GM12878 (cell line): ENCODE results near the gene SUPT3H. TPM values are rescaled to one million over a fixed set of nuclear protein-coding genes. Genes with fewer than 3 reads are reported as not detected.

ENCODE experiments used
- ATAC-seq: fragments of 200-7000 bp; cut with Tn5 transposase; 3 replicates; pipeline ENCODE4 v1.9.1; 2020; ENCODE audit warnings: mild to moderate bottlenecking, moderate library complexity
- BruUV-seq: library from RNA; stranded (reverse); fragments of 400-500 nt; replicated peaks from 2 replicates; lab custom pipeline; 2021; lab: Mats Ljungman, UMichigan
- CTCF ChIA-PET: fragments of 300-600 bp; sonication (Branson Sonifier 250); formaldehyde crosslinking; extraction: SDS; loops from one replicate; lab custom pipeline; 2021; ENCODE audit warnings: inconsistent platforms; lab: Yijun Ruan, JAX
- POLR2A ChIA-PET: fragments of 350-600 bp; formaldehyde crosslinking; extraction: SDS; loops from one replicate; lab custom pipeline; 2021; ENCODE audit warnings: inconsistent platforms; lab: Charles Lee
- RAD21 ChIA-PET: fragments of 300-600 bp; sonication (Branson Sonifier 250); formaldehyde crosslinking; loops from one replicate; lab custom pipeline; 2023; ENCODE audit warnings: antibody characterized with exemption; ENCODE audit not compliant: unreplicated experiment; lab: Charles Lee
- SMC1A ChIA-PET: fragments of 300-600 bp; sonication (Branson Sonifier 250); formaldehyde crosslinking; loops from one replicate; lab custom pipeline; 2023; ENCODE audit not compliant: unreplicated experiment, uncharacterized antibody; lab: Charles Lee
- DNase-seq: peaks from one replicate; pipeline ENCODE4 v3.0.0-alpha.2; 2011; ENCODE audit warnings: low read depth, low spot score
- FAIRE-seq: peaks from 3 replicates; lab custom pipeline; 2011; peaks lifted over from hg19 to GRCh38; lab: Jason Lieb, UNC
- H2AFZ ChIP-seq: 2 replicates; pipeline ENCODE4 v1.6.0; 2011; ENCODE audit warnings: low read depth, low read length, control low read depth; ENCODE audit not compliant: control insufficient read depth
- H3K27ac ChIP-seq: 2 replicates; pipeline ENCODE4 v1.5.1; 2011; ENCODE audit warnings: control low read depth; ENCODE audit not compliant: control insufficient read depth, insufficient read depth
- H3K27me3 ChIP-seq, 2 experiments: replicated peaks in 1 of 2; 2 replicates each; pipeline versions ENCODE4 v1.6.0 to v1.6.1; 2011; ENCODE audit warnings: low read length in 1 of 2; ENCODE audit not compliant: control insufficient read depth in 2 of 2, insufficient read depth in 2 of 2
- H3K36me3 ChIP-seq, 2 experiments: 2 replicates each; pipeline ENCODE4 v1.5.1; 2011; ENCODE audit warnings: low read length in 1 of 2; ENCODE audit not compliant: control insufficient read depth in 2 of 2, insufficient read depth in 2 of 2
- H3K4me1 ChIP-seq: 2 replicates; pipeline ENCODE4 v1.6.1; 2011; ENCODE audit warnings: mild to moderate bottlenecking, low read length, moderate library complexity, mixed read lengths; ENCODE audit not compliant: control insufficient read depth, insufficient read depth
- H3K4me2 ChIP-seq: 2 replicates; pipeline ENCODE4 v1.6.0; 2011; ENCODE audit warnings: control low read depth; ENCODE audit not compliant: control insufficient read depth, insufficient read depth
- H3K4me3 ChIP-seq: fragments of 200-600 bp; sonication (generic); 2 replicates; pipeline ENCODE4 v1.5.1; 2016
- H3K79me2 ChIP-seq: 2 replicates; pipeline ENCODE4 v1.6.0; 2011; ENCODE audit warnings: low read length; ENCODE audit not compliant: control insufficient read depth, insufficient read depth
- H3K9ac ChIP-seq: 2 replicates; pipeline ENCODE4 v1.8.0; 2011; ENCODE audit warnings: low read length, control low read depth, mixed read lengths; ENCODE audit not compliant: control insufficient read depth, insufficient read depth
- H3K9me3 ChIP-seq: replicated peaks from 3 replicates; pipeline ENCODE4 v1.5.1; 2011; ENCODE audit warnings: mild to moderate bottlenecking, low read length; ENCODE audit not compliant: control insufficient read depth, insufficient read depth
- H4K20me1 ChIP-seq: 2 replicates; pipeline ENCODE4 v1.6.0; 2011; ENCODE audit not compliant: control insufficient read depth, insufficient read depth
- ATF7 ChIP-seq: fragments of 450-650 bp; IDR thresholded peaks from 2 replicates; pipeline ENCODE4 v1.6.1; 2016; ENCODE audit warnings: low read depth, mild to moderate bottlenecking
- CBFB ChIP-seq: IDR thresholded peaks from 2 replicates; pipeline ENCODE4 v1.6.1; 2016; ENCODE audit warnings: antibody characterized with exemption, low read depth
- CBX3 ChIP-seq: fragments of 200-600 bp; sonication (generic); IDR thresholded peaks from 2 replicates; pipeline ENCODE4 v1.6.1; 2016; ENCODE audit warnings: low read depth, borderline replicate concordance
- CEBPB ChIP-seq, 2 experiments: fragments of 150-350 bp in 1 of 2; IDR thresholded peaks; 2 replicates each; pipeline ENCODE4 v1.6.1; 2012 to 2014; ENCODE audit warnings: low read depth in 2 of 2, low read length in 2 of 2, borderline replicate concordance in 1 of 2, inconsistent platforms in 1 of 2
- CHD2 ChIP-seq: IDR thresholded peaks from 2 replicates; pipeline ENCODE4 v1.6.1; 2011; ENCODE audit warnings: low read depth, low read length, improper control_type of control experiment, borderline replicate concordance
- CREB1 ChIP-seq: IDR thresholded peaks from 2 replicates; pipeline ENCODE4 v1.6.1; 2012; ENCODE audit warnings: low read depth, mild to moderate bottlenecking, inconsistent platforms
- JUND ChIP-seq: IDR thresholded peaks from 2 replicates; pipeline ENCODE4 v1.6.1; 2012; ENCODE audit warnings: low read depth, mild to moderate bottlenecking, low read length, improper control_type of control experiment, moderate library complexity
- KAT2A ChIP-seq: conservative IDR thresholded peaks from 2 replicates; pipeline ENCODE4 v1.6.1; 2011; ENCODE audit warnings: low read depth, low read length; ENCODE audit not compliant: control insufficient read depth
- MEF2A ChIP-seq: IDR thresholded peaks from 2 replicates; pipeline ENCODE4 v1.6.1; 2011; ENCODE audit warnings: low read depth, mild to moderate bottlenecking, low read length, moderate library complexity; ENCODE audit not compliant: insufficient read depth
- POLR2AphosphoS5 ChIP-seq: IDR thresholded peaks from 2 replicates; pipeline ENCODE4 v1.6.1; 2011; ENCODE audit warnings: mild to moderate bottlenecking, low read length, inconsistent platforms
- SMARCA5 ChIP-seq: fragments of 450-650 bp; IDR thresholded peaks from 2 replicates; pipeline ENCODE4 v1.6.1; 2017; ENCODE audit warnings: mild to moderate bottlenecking
- SP1 ChIP-seq: IDR thresholded peaks from one replicate; pipeline ENCODE4 v1.6.1; 2011; ENCODE audit warnings: low read depth, low read length
- ZZZ3 ChIP-seq: IDR thresholded peaks from 2 replicates; pipeline ENCODE4 v1.6.1; 2011; ENCODE audit warnings: low read depth; ENCODE audit not compliant: control insufficient read depth, insufficient read length
- WGBS: methylation state at CpG from one replicate; pipeline ENCODE4 v1.1.6; 2016; ENCODE audit warnings: low lambda C conversion rate; ENCODE audit not compliant: insufficient replicate concordance, insufficient coverage; ENCODE audit errors: missing lambda C conversion rate; 5-methylcytosine and 5-hydroxymethylcytosine counted together
- in situ Hi-C: fragments of 300-500 bp; cut with MboI; formaldehyde crosslinking; loops from 9 replicates; pipeline ENCODE4 v1.14.3; 2018; ENCODE audit warnings: mixed read lengths
- intact Hi-C: fragments of 100-400 bp; cut with micrococcal nuclease; formaldehyde crosslinking; loops from one replicate; pipeline ENCODE4 v1.14.2; 2022; ENCODE audit not compliant: unreplicated experiment
- polyA plus RNA-seq, 11 experiments: library from polyadenylated mRNA; depleted of rRNA in 4 of 11; unstranded in 6 of 11; stranded (reverse) in 5 of 11; fragments of >200 nt; fragmentation: Nextera tagmentation in 4 of 11; fragmentation: Illumina TruSeq in 1 of 11; extraction: Ambion mirVana in 4 of 11; extraction: Trizol in 1 of 11; gene quantifications; 1 replicate in 1 of 11; 2 replicates in 10 of 11; pipeline versions ENCODE4 v1.2.1 to v1.2.3, GENCODE V29; 2011 to 2016; ENCODE audit warnings: inconsistent platforms in 2 of 11, missing spikeins in 2 of 11, low read depth in 1 of 11
- total RNA-seq, 4 experiments: library from RNA; depleted of rRNA in 3 of 4; stranded (reverse); fragments of >200 nt in 3 of 4; fragmentation: Illumina TruSeq in 1 of 4; extraction: Trizol in 1 of 4; gene quantifications; 2 replicates each; pipeline versions ENCODE4 v1.2.1 to v1.2.3, GENCODE V29; 2013 to 2021
- TF ChIP-seq, protein P1 (sequence below): fragments of 450-650 bp; IDR thresholded peaks from 2 replicates; pipeline ENCODE4 v1.6.1; 2016; ENCODE audit warnings: mild to moderate bottlenecking, moderate library complexity, borderline replicate concordance
- TF ChIP-seq, protein P2 (sequence below), 3 experiments: IDR thresholded peaks in 2 of 3; conservative IDR thresholded peaks in 1 of 3; 2 replicates each; pipeline ENCODE4 v1.5.1; 2011; ENCODE audit warnings: low read depth in 3 of 3, low read length in 3 of 3, mild to moderate bottlenecking in 3 of 3, control low read depth in 2 of 3, moderate library complexity in 2 of 3, inconsistent platforms in 1 of 3, mixed read lengths in 1 of 3; ENCODE audit not compliant: control insufficient read depth in 2 of 3, insufficient read depth in 1 of 3; ENCODE audit errors: extremely low read depth in 1 of 3
- TF ChIP-seq, protein P3 (sequence below): fragments of 450-650 bp; IDR thresholded peaks from 2 replicates; pipeline ENCODE4 v1.6.1; 2017; ENCODE audit warnings: low read depth, mild to moderate bottlenecking, moderate library complexity

Gene SUPT3H
- total and polyA plus RNA-seq, 10 of the 15 experiments (the other 5 are each of a cell fraction or from before 2014, with no cell fraction given) = 0.51 to 3.7 (median 2.0) TPM

DNA sequence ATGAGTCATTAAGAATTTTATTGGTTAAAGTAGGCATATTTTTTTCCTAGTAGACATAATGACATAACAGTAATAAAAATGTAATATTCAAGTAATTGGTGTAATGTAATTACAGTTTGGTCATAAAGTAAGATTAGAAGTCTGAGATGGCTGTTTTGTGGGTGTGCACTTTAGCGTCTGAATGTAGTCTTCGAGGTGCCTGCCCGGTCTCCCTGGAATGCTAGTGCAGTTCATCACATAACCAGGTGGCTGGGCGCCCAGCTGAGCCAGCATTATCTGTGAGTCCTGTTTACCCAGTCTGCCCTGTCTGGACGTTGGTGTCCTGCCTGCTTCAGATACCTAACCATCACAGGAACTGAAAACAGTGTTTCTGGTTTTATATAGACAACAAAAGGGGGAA is 571.1 kb downstream of the SUPT3H start (continued):
- no peak for TF ChIP-seq CEBPB (IDR thresholded peaks at IDR 0.05; ENCODE audit: borderline replicate concordance in 1 of 2, low read depth in 2 of 2, low read length in 2 of 2)

DNA sequence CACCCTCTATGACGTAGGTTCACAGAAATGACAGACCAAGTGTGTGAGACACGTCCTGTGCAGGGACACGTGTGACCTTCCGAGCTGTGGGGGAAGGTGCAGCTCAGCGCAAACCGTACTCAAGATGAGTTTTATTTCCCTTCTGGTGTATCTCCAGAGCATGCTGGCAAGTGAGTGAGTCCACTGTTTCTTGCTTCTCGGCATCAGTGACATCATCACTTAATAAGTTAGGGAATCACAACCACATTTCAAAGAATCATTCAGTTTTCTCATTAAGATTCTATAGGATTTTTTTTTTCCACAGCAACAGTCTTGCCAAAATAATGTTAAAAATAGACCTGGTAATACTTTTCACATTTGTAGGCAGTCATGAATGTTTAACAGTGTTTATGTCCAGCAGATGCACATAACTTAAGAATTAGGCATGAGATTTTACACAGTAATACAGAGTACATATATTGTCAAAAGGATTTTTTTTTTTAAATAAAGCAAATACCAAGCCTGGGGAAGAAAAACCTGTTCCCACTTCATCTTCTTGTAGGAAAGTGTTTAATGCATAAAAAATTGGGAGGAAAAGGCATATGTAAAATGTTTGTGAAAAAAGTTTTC is 572.4 kb downstream of the SUPT3H start:
- ChIA-PET POLR2A (no interaction called here), SMC1A (interaction anchor here (1.1 kb wide), 1 partner anchor 62 kb away, joined by 3 read pairs; no protein-coding TSS in a partner anchor)
- no peaks in the 10 kb centered on the region for H3K4me1 ChIP-seq
- TF ChIP-seq POLR2AphosphoS5 (no peak), JUND (no peak), CBFB (no peak), ATF7 (no peak), ZZZ3 (no peak), SMARCA5 (no peak), CHD2 (no peak), CBX3 (no peak), MEF2A (no peak), CREB1 (no peak), SP1 (no peak), KAT2A (no peak)
- TF ChIP-seq, protein P1, sequence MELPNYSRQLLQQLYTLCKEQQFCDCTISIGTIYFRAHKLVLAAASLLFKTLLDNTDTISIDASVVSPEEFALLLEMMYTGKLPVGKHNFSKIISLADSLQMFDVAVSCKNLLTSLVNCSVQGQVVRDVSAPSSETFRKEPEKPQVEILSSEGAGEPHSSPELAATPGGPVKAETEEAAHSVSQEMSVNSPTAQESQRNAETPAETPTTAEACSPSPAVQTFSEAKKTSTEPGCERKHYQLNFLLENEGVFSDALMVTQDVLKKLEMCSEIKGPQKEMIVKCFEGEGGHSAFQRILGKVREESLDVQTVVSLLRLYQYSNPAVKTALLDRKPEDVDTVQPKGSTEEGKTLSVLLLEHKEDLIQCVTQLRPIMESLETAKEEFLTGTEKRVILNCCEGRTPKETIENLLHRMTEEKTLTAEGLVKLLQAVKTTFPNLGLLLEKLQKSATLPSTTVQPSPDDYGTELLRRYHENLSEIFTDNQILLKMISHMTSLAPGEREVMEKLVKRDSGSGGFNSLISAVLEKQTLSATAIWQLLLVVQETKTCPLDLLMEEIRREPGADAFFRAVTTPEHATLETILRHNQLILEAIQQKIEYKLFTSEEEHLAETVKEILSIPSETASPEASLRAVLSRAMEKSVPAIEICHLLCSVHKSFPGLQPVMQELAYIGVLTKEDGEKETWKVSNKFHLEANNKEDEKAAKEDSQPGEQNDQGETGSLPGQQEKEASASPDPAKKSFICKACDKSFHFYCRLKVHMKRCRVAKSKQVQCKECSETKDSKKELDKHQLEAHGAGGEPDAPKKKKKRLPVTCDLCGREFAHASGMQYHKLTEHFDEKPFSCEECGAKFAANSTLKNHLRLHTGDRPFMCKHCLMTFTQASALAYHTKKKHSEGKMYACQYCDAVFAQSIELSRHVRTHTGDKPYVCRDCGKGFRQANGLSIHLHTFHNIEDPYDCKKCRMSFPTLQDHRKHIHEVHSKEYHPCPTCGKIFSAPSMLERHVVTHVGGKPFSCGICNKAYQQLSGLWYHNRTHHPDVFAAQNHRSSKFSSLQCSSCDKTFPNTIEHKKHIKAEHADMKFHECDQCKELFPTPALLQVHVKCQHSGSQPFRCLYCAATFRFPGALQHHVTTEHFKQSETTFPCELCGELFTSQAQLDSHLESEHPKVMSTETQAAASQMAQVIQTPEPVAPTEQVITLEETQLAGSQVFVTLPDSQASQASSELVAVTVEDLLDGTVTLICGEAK = no peak
- TF ChIP-seq, protein P2, sequence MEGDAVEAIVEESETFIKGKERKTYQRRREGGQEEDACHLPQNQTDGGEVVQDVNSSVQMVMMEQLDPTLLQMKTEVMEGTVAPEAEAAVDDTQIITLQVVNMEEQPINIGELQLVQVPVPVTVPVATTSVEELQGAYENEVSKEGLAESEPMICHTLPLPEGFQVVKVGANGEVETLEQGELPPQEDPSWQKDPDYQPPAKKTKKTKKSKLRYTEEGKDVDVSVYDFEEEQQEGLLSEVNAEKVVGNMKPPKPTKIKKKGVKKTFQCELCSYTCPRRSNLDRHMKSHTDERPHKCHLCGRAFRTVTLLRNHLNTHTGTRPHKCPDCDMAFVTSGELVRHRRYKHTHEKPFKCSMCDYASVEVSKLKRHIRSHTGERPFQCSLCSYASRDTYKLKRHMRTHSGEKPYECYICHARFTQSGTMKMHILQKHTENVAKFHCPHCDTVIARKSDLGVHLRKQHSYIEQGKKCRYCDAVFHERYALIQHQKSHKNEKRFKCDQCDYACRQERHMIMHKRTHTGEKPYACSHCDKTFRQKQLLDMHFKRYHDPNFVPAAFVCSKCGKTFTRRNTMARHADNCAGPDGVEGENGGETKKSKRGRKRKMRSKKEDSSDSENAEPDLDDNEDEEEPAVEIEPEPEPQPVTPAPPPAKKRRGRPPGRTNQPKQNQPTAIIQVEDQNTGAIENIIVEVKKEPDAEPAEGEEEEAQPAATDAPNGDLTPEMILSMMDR (IDR thresholded peaks at IDR 0.05 in 2 of 3, conservative IDR thresholded peaks at IDR 0.05 in 1 of 3; ENCODE audit: control insufficient read depth in 2 of 3, extremely low read depth in 1 of 3, insufficient read depth in 1 of 3, low read depth in 3 of 3, low read length in 3 of 3) = no peak
- TF ChIP-seq, protein P3, sequence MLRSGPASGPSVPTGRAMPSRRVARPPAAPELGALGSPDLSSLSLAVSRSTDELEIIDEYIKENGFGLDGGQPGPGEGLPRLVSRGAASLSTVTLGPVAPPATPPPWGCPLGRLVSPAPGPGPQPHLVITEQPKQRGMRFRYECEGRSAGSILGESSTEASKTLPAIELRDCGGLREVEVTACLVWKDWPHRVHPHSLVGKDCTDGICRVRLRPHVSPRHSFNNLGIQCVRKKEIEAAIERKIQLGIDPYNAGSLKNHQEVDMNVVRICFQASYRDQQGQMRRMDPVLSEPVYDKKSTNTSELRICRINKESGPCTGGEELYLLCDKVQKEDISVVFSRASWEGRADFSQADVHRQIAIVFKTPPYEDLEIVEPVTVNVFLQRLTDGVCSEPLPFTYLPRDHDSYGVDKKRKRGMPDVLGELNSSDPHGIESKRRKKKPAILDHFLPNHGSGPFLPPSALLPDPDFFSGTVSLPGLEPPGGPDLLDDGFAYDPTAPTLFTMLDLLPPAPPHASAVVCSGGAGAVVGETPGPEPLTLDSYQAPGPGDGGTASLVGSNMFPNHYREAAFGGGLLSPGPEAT = no peak

More for the DNA sequence above, 572.4 kb downstream of the SUPT3H start:
- RAD21 ChIA-PET = no interaction called here
- Histone ChIP-seq H3K27ac (no peak overlapping the region), H3K4me3 (no peak overlapping the region), H3K27me3 (no peaks in the 10 kb centered on the region), H3K4me2 (no peak overlapping the region), H3K79me2 (no peaks in the 10 kb centered on the region), H3K36me3 (no peaks in the 10 kb centered on the region), H4K20me1 (no peaks in the 10 kb centered on the region), H3K9ac (no peak overlapping the region), H3K9me3 (no peaks in the 10 kb centered on the region), H2AFZ (no peak overlapping the region)
- no peak for FAIRE-seq
- DNase-seq = no peak
- ATAC-seq = no peak
- intact Hi-C loops = no loop called here
- CTCF ChIA-PET = interaction anchor here (0.7 kb wide), 1 partner anchor 9 kb away, joined by 3 read pairs; no protein-coding TSS in a partner anchor
- in situ Hi-C loops = no loop called here
- no TSS peak for BruUV-seq
- 65% methylated on average over 7 of the region's 7 CpGs for WGBS
